ENCODE results near the gene ACTA2.

The ACTA2 gene

DNA sequence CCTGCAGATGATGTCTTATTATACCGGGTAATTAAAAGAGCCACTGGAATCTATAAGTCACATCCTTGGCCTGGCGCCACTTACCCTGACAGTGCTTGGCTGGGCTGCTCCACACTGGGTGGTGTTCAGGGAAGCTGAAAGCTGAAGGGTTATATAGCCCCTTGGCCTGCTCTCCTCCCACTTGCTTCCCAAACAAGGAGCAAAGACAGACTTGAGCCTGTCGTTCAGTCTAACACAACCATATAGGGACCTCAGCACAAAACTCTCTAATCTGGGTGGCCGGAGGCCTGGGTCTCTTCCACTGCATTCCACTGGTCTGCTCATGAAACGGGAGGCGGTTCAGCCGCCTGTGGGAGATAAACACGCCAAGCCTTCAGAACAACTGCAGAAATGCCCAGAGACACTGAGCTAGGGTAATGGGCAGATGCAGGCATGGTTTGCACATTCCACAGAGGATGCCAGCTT, at the start of gene ACTA2:
Gene ACTA2 (minus strand): TSS at position 127 of the 465 bp plus-strand sequence. CDS start 3,843 bp downstream, outside the sequence.
- no peak for DNase-seq

GRCh38 chr10:89001729-89002072, 49.1 kb upstream of the ACTA2 start:
- DNase-seq: no peak

DNA sequence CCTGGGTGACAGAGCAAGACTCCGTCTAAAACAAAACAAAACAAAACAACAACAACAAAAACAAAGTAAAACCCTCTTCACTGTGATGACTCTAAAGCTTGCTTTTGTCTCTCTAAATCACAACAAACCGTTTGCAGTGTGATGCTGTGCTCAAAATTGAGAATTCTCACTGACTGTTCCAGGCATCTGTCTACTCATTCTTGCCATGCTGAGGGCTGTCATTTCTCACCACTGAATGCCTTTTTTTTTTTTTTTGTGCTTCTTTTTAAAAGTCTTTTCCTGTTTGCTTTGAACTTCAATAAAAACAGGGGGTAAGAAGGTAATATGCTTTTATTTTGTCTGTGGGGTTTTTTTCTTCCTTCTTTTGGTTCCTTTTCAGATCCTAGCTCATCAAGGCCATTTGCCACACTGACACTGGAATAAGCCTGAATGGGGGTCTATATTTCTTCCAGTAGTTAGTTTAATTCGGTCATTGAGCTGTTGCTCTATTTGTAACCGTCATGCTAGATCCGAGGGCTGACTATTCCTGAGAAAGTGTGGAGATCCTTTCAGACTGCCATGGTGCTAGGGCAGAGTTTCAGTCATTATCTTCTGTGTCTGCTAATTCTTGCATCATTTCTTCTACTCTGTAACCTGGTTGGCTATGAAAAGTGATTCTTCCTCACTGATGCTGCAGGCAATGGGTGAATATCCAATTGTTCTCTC, 48.6 kb upstream of the ACTA2 start:
- no peak for DNase-seq

- DNase-seq: no peak
Measured at GRCh38 chr10:88999625-89000024, 47.1 kb upstream of the ACTA2 start.

DNA sequence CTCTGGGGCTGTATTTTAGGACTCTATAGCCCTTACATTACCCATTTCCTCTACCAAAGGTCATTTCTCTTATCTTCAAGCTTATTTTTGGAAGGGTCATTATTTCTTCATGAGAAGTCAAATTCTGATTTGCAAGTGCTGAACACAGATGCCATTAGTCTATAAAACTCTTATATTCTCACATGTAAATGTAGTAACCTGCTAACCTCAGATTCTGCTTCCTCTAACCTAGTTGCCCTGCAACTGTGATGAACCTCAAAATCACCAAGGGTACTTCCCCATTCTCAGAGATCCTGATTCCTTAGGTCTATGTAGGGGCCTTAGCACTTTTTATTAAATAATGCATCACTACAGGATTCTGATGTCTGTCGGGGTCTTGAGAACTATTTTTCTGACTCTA, 44.4 kb upstream of the ACTA2 start:
- DNase-seq: no peak

GRCh38 chr10:88995156-88995876, 42.7 kb upstream of the ACTA2 start:
- DNase-seq: no peak

DNA sequence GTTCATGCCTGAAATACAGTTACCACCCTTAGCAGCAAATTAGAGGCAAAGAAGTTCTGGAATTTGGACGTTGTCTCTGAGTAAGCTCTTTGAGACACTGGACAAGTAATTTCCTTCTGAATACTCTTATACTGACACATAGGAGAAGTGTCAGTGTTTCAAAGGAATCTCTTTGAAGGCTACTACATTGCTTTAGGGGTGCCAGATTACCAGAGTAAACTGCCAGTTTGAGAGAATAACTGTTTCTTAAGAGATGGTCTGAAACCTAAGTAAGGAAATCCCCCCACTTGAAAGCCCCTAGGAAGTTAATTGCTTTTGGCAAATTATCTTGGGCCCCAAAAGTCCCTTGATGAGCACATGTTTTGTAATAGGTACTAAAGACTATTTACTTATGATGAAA, 41.4 kb upstream of the ACTA2 start:
- DNase-seq: no peak

DNA sequence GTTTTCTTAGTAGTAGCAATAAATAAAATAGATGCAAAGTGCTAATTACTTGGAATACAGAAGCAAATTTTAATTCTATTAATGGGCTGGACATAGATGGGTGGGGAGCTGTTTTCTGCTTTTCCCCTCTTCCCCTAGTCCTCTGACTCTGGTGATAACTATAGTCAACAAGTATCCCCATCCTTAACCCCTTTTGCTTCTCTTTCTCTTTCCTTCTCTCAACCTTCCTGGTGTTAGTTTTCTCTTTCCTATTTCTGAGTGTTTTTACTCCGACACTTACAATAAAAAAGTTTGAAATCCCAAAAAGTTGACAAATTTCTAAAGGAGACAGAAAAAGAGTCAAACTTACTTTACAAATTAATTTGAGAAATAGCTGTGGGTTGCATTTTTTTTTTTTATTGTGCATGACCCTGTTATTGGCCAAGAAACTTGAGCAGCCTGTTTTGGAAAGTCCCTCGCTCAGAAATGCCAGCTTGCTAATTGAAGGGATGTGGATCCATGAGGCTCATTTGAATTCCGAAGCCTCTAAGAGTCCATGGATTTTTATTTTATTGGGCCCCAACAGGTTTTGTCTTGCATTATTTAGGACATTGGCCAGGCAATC, 40.5 kb upstream of the ACTA2 start:
- peak; percentile 20 for DNase-seq

DNA sequence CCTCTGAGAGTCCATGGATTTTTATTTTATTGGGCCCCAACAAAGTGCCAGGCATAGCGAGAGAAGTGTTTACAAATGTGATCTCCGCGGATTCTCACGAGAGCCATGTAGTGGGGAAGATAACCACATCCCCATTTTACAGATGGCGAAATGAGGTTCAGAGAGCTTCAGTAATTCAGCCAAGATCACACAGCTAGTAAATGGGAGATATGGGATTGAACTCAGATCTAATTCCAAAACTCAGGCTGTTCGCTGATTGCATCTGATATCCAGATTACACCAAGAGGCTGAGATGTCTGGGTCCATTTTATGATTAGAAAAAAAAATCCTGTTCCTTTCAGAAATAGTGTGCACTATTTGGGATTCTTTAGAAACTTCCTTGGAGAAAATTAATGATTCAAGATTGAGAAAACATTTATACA, 39.3 kb upstream of the ACTA2 start:
- no peak for DNase-seq

DNA sequence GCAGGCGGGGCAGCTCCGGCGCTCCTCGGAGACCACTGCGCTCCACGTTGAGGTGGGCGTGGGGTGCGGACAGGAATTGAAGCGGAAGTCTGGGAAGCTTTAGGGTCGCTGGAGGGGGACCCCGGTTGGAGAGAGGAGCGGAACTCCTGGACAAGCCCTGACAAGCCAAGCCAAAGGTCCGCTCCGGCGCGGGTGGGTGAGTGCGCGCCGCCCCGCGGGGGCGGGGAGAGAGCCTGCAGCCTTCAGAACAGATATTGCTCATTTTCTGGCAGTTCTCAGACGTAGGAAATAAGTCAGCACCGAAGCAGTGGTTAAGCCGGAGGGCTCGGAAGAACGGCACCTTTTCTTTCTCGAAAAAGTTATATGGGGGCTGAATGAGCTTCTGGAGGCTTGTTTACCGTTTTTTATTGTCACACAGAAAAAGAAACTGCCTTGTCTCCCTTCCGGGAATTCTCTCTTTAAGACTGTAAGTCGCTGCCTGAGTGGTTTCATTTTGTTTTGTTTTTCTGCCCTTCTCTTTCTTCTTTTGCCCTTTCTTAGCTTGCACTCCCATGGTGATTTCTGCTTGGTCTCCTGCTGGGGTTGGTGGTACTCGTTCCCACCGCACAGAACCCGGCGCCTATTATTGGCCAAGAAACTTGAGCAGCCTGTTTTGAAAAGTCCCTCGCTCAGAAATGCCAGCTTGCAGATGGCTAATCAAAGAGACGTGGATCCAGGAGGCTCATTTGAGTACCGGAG, 38.8 kb upstream of the ACTA2 start:
- peak; percentile 70 for DNase-seq

GRCh38 chr10:88990384-88991160, 38.0 kb upstream of the ACTA2 start, which contains the start of gene FAS:
Gene FAS, plus strand, starts transcription at chr10:88990798. Its CDS starts 79 bp downstream, at chr10:88990877.
- peak; percentile 83 for DNase-seq

DNA sequence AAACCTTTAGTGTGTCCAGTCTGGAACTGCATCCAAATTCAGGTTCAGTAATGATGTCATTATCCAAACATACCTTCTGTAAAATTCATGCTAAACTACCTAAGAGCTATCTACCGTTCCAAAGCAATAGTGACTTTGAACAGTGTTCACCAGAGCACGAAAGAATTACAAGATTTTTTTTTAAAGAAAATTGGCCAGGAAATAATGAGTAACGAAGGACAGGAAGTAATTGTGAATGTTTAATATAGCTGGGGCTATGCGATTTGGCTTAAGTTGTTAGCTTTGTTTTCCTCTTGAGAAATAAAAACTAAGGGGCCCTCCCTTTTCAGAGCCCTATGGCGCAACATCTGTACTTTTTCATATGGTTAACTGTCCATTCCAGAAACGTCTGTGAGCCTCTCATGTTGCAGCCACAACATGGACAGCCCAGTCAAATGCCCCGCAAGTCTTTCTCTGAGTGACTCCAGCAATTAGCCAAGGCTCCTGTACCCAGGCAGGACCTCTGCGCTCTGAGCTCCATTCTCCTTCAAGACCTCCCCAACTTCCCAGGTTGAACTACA, 37.3 kb upstream of the ACTA2 start:
- no peak for DNase-seq

- no peak for DNase-seq
Measured at GRCh38 chr10:88989423-88989822, 36.9 kb upstream of the ACTA2 start.

DNA sequence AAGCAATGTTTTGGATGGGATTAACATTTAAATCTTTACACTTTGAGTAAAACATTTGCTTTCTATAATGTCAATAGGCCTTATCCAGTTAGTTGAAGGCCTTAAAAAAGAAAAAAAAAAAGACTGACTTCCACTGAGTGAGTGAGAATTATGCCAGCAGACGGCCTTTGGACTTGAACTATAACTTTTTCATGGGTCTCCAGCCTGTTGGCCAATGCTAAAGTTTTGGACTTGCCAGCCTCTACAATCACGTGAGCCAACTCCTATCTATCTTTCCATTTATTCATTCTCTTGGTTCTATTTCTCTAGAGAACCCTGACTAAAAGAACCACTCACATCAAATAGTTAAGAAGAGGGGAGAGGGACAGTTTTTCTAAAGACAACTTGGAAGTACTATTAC, 35.3 kb upstream of the ACTA2 start:
- no peak for DNase-seq

DNA sequence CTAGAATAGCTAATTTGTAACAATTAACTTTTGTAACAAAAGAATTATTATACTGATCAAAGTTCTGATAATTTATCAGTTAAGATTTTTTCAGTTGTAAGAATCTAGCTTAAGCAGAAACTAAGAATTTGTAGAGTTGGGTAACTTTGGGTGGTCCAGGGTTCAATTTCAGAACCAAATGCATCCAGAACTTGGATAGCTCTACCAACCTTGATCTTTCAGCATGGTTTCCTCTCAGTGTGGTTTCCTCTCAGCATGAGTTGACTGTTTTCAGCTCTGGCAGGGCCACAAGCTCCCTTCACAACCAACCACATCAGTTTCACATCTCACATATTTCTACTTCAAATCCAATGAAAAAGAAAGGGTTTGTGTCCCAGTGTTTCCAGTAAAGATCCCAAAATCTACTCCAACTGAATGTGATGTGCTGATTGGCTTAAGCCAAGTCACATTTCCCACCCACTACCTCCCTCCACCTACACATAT, 34.7 kb upstream of the ACTA2 start:
- no peak for DNase-seq

DNA sequence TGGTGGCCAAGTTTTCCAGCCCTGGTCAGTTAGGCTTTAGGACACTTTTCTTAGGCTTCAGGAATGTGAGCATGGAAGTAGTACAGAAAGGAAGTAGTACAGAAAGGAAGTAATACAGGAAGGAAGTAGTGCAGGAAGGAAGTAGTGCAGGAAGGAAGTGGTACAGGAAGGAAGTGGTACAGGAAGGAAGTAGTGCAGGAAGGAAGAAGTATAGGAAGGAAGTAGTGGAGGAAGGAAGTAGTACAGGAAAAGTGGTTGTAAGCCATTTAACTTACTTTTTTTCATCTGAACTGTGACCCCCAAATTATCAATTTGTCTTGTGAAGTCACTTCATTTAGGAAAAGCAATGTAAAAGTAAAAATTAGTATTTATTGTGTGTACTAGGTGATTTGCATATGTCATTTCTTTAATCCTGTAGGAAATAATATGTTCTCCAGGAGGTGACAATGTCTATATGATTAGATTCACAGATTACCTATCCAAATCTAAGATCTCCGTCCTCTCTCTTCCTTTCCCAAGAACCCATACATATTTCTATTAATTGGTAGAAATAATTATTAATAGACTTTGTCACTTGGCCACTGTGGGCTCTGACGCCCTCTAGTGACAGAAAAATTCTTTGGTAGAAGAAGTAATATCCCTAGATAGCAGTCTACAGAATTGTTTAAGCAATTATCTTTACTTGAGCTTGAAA, 34.1 kb upstream of the ACTA2 start:
- no peak for DNase-seq

GRCh38 chr10:88984525-88984924, 32.0 kb upstream of the ACTA2 start:
- DNase-seq: no peak

DNA sequence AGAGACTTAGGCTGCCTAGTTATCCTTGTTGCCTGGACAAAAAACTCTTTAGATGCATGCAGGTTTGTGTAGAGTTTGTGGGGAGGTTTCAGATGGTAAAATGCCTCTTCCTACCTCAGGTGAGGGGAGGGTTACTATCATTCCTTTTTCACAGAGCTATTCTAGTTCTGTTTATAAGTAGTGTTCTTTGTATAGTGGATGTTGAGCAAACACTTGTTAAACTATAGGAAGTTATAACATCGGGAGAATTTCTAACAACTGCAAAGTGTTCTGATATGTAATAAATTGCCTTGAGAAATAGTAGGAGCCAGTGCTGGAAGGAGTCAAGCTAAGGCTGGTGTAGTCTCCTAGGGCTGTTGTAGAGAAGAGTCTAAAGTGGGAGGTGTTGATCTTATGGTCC, 31.4 kb upstream of the ACTA2 start:
- no peak for DNase-seq

- no peak for DNase-seq
Measured at GRCh38 chr10:88983206-88983605, 30.6 kb upstream of the ACTA2 start.

DNA sequence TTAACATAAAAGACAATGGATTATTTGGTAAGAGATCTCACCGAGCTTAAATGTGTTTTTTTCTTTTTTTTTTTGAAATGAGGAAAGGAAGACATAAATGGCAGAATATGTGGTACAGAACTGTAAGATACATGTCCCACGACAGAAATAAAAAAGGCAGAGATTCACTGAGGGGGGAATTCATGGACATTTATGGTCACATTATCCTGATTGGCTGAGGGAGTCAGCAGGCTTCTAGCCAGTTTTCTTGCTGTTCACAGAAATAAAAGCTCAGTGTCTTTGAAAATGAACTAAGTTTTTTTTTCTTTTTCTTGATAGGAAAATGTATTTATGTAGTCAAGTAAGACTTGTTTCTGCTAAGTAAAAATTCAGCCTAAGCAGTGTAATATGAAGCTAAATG, 29.8 kb upstream of the ACTA2 start:
- DNase-seq: no peak

DNA sequence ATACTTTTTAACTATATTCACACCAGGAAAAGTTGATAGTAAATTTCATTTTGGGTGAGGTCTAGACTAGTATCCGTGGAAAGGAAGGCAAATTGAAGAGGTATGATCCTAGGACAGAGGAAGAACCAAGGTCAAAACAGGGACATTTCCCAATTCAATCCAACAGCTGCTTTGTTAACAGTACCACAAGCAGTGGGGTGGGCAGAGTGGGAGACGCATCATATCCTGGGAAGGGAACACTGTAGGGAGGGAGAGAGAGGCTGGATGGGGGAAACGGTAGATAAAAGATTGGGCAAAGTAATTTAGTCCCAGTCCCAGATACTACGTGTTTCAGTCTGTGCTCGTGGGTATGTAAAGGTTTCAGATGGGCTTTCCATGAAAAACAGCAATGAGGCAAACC, 28.9 kb upstream of the ACTA2 start:
- DNase-seq: no peak

All from stimulated activated naive CD4-positive, alpha-beta T cell treated with Interleukin-2 at 50 U/mL for 16 hours (primary cell).